HL-60 (cell line): ENCODE data around the gene DPH6.

Source experiments
- GABPA ChIP-seq: IDR thresholded peaks from 2 replicates; pipeline ENCODE4 v1.6.1; 2012; ENCODE audit warnings: low read depth
- POLR2AphosphoS5 ChIP-seq: IDR thresholded peaks from 2 replicates; pipeline ENCODE4 v1.6.1; 2012; ENCODE audit warnings: low read depth
- REST ChIP-seq: IDR thresholded peaks from 2 replicates; pipeline ENCODE4 v1.6.1; 2012; ENCODE audit warnings: low read depth; ENCODE audit not compliant: insufficient replicate concordance
- SPI1 ChIP-seq: IDR thresholded peaks from 2 replicates; pipeline ENCODE4 v1.6.1; 2012; ENCODE audit warnings: low read depth, mild to moderate bottlenecking, borderline replicate concordance
- TF ChIP-seq, protein P1 (sequence below): IDR thresholded peaks from one replicate; pipeline ENCODE4 v1.5.1; 2011; ENCODE audit warnings: low read length, control low read depth, inconsistent platforms; ENCODE audit not compliant: insufficient read depth

DNA sequence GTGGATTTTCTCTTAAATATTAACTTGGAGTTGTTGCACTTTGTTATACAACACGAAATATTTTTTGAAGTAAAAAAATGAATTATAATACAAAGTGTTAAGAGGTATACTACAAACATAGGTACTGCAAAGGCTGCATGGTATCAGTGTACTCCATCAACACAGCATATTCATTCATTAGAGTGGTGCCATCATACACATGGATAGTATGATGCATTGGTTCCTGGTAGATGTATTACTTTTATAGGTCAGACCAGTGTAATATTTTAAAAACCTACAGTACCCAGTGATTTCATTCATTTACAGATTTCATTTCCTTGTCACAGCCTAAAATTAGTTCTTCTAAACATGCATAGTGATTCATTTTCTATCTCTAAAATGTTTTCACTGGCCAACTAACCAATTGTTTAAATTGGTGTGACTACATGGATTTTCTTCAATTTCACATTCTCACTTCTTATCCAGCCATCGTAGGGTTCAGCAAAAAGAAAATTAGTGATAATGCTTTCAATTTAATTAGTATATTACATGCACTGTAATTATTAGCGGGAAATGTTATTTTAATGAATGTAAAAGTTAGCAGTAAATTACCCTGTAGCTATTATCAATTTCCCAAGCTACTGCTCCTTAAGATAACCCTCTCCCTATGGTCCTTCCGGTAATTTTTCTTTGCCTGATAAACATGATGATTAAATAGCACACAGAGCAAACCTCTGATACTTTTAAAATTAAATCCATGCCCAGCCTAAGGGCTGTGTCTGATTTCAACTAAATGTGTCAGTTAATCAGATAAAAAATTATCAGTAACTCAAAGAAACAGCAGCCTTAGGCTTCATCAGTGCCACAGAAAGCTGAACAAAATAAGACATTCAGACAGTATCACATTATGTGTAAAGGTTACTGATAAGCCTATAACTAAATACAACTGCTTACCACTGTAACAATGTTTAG lies 68.4 kb downstream of the DPH6 start:
- TF ChIP-seq, protein P1, sequence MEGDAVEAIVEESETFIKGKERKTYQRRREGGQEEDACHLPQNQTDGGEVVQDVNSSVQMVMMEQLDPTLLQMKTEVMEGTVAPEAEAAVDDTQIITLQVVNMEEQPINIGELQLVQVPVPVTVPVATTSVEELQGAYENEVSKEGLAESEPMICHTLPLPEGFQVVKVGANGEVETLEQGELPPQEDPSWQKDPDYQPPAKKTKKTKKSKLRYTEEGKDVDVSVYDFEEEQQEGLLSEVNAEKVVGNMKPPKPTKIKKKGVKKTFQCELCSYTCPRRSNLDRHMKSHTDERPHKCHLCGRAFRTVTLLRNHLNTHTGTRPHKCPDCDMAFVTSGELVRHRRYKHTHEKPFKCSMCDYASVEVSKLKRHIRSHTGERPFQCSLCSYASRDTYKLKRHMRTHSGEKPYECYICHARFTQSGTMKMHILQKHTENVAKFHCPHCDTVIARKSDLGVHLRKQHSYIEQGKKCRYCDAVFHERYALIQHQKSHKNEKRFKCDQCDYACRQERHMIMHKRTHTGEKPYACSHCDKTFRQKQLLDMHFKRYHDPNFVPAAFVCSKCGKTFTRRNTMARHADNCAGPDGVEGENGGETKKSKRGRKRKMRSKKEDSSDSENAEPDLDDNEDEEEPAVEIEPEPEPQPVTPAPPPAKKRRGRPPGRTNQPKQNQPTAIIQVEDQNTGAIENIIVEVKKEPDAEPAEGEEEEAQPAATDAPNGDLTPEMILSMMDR: no peak
- TF ChIP-seq REST: no peak
- no peak for TF ChIP-seq POLR2AphosphoS5
- no peak for TF ChIP-seq GABPA
- no peak for TF ChIP-seq SPI1
